ENCODE results near the gene SEPTIN8.
A peak's percentile ranks its signal among the peaks of the same experiment; 100 is the strongest.

The SEPTIN8 gene

DNA sequence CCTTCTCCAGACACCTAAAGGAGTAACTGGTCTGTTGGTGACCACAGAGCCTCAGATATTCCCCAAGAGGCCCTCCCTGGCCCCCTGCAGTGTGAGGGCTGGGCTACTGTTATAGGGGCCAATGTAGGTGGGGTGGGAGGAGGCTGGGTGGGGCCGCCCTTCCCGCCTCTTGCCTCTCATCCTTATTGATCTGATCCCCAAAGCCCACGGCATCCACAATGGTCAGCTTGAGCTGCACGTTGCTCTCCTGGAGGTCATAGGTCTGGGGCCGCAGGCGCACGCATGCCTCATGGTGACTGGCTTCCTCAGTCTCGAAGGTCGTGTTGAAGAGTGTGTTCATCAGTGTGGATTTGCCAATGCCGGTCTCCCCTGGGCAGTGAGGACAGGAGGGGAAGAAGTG lies 13.0 kb downstream of the SEPTIN8 start:
- no peak for DNase-seq

DNA sequence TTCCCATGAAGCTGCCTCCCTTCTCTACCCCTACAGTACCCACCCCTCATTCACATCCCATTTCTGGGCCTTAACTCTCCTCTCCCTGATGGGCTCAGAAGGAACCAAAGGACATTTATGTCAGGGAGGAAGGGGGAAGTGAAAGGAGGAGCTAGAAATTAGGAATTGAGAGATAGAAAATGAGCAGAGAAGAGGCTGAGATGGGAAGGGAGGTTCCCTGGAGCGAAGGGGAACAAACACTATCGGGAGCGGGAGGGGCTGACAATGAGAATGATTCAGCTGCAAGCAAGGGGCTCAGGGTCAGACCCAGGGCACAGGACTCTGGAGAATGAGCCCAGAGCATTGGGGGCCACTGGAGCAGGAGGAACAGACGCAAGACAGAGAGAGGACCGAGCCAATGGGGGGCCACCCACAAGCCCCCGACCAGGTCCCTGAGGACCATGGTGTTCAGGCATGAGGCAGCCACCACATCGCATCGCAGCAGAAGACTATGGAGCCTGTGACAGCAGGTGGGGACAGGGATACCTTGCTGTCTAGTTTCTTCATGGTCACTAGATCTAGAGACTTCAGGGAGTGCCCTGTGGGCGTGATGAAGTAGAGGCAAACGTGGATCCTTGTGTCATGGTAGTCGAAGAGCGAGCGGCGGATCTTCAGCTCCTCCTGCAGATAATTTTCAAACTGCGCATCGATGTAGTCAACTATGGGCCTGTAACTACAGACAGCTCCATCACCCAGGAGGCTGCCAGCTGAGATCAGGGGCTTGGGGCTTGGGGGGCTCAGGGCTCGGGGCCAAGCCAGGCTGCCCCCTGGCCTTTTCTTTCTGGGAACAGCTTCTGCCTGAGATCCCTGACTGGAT lies 13.6 kb downstream of the SEPTIN8 start:
- DNase-seq: no peak

DNA sequence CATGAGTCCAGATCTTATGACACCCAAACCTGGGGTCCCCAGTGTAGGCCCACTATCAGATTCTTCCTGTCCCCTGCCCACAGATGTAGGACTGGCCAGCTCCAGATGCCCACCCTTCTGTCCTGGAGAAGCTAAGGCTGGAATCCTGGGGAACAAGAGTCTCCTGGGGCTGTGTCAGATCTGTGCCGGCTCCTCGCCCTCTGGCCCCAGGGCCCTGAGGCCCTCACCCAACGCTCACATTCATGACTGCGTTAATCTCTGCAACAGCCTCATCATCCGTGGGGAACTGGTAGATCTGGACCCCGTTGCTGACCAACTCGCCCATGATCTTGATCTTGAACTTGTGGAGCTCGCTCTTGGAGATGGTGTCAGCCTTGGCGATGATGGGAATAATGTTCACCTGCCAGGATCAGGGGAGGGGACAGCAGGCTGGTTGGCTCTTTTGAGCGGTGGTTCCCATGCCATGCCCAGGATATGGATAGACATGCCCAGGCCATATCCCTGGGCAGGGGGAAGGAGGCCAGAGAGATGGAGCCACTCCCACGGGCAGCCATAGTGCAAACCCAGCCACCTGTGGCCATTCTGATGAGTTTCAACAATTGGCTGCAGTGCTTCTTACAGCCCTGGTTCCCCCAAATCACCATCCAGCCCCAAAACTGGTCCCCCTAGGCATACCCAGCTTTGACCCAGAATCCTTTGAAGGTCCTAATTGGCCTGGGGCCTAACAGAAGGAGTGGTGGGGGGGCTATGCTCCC lies 14.6 kb downstream of the SEPTIN8 start:
- DNase-seq: no peak

DNA sequence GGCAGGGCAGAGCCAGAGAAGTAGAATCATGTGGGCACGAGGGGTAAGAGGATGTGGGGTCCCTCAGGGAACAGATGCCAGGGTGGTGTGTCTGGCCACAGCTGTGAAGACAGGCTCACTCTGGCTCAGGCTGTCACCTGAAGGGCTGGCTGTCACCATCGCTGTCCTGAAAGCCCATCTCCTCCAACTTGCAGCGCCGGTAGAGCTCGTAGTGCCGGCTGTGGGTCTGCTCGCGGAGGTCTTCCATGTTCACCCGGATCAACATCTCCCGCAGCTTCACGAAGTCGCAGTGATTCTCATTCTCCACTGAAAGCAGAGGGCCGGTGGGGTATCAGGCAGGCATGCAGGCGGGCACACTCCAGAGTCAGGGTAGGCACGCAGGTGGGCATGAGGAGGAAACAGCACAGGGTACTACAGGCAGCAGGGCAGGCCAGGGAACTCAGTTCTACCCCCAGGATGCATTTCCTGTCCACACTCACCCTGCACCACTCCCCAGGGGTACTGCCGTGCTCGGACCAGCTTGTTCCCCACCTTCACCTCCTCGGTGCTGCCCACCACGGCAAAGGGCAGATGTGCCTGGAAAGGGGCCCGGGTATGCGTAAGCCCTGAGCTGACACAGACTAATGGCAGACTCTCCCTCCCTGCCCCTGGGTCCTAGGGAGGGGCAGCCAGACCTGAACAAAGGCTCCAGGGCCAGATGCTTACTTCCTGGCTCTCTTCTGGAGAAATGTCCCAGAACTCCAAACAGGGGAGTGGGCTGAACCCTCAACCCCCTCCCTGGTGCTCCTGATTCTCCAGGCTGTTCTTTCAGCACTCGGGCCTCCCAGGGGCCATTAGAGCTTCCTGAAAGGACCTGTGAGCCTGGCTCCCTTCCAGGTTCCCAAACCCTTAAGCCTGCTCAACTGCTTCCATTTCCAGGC lies 15.5 kb downstream of the SEPTIN8 start:
- DNase-seq: no peak

DNA sequence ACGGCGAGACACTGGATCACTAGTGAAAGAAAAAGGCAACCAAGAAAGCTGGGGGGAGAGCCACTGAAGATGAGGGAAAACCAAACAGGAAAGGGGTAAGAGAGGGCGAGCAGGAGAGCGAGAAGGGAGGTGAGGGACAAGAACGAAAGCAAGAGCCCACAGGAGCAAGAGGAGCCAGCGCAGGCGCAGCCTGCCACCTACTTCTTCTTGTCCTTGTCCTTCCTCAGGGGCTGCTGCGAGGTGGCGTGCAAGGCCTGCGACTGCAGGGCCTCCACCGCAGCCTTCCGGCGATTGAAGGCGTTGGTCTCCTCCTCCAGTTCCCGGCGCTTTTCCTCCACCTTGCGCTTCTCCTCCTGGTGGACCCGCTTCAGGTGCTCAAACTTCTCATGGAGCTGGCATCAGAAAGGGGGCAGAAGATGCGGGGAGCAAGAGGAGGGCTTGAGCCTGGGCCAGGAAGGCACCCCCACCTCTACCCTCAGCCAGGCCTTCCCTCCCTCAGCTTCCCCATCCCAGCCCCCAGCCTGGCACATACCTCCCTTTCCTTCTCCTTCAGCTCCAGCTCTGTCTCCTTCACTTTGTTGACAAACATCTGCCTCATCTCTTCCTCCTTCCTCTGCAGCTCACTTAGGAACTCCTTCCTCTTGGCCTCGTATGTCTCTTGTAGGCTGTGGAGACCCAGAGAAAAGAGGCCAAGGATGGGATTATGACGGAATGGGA lies 16.3 kb downstream of the SEPTIN8 start:
- DNase-seq: no peak

DNA sequence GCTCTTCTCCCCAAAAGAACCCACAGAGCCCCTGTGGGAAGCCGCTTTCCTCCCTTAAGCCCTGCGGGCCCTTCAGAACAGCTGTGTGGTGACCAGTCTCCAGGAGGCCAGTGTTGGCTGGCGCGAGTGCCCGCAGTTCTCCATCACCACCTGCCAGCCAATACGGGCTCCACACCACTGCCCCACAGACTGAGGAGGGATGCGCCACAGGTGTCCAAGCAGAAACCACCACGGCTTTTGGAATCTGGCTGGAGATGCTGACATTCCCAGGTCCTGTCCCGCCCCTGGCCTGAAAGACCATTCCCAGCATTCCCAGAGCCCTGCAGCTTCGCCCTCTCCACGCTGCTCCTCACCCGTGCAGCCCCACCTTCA lies 17.0 kb downstream of the SEPTIN8 start:
- DNase-seq: no peak

DNA sequence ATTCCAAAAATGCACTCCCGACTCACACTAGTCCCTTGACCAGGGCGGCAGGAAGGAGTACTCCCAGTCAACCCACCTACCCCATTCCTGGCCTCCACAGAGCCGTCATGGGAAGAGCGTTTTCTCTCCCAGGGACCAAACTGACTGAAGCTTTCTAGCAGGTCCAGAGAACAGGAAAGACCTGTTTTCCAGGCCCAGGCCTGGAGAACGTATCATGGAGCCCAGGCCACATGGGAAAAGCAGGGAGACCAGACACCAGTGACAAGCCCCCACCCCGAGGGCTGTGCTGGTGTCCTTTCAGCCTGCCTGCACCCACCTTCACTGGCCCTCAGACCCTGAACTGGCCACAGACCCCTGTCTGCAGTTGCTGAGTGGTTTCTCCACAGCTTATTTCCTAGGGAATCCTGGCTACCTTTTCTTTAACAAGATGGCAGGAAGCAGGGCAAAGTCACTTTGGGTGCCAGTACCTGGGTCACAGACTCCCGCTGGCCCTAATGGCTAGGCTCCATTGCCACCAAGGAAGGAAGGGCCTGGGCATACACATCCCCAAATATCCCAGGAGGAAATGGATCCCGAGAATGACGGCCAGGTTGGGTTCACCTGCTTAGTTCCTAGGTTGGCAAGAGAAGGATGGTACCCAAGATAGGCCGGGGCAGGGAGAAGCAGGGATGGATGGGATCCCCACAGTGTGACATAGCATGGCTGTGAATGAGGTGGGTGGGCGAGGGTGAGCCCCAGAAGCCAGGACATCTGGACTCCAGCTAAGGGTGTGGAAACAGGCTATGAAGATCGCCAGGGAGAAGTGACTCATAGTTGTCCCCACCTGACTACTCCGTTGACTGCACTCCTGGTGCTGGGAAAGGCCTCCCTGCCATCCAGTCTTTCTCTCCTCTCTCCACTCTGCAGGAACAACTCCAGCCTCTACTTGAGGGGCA lies 17.7 kb downstream of the SEPTIN8 start:
- DNase-seq: no peak

DNA sequence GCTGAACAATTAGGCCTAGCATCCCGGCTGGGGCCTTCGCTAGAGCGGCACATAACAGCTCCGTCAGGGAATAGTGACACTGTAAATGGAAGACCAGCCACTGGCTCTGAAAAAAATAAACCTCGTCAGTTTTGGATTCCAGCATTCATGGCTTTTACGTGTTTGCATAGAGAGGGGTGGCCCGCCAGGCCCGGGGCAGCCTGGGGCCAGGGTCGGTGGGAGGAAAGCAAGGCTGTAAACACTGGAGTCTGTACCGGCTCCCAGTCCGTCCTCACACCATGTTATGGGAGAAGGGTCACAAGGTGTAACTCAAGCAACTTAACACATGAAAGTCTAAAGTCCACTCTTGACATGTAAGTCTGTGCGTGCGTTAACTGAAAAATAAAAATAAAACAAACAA lies 18.6 kb downstream of the SEPTIN8 start:
- DNase-seq: no peak

DNA sequence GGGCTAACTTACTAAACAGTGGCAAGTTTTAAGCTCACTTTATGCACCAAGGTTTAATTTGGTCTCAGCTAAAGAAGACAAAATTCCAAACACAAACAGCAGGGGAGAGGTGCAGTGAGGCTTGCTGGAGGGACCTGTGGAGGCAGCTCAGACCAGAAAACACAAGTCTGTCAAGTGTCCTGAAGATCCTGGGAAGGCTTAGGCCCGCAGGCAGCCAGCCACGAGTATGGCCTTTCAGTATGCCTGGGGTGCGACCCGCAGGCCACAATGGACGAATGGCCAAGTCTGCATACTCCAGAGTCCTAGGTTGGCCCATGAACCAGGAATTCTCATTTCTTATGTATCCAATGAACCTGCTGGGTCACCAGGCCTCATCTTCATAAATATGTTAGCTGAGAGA lies 20.5 kb downstream of the SEPTIN8 start:
- DNase-seq: no peak

DNA sequence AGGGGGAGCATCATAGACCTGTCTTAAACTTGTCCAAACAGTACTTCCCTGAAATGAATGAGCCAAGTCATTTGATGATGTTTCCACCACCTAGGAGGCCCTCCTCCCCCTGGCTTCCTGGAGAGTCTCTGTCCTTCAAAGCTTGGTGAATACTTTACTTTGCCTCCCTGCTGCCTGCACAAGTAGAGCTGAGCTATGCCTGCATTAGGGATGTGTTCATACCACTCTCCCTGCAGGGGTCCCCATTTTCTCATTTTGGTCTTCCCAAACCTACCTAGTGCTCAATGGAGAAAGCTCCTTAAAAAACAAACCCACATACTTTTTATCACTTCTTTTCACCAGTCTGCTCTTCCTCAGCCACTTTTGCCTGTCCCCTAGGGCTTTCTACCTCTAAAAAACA lies 22.1 kb downstream of the SEPTIN8 start:
- DNase-seq: no peak

DNA sequence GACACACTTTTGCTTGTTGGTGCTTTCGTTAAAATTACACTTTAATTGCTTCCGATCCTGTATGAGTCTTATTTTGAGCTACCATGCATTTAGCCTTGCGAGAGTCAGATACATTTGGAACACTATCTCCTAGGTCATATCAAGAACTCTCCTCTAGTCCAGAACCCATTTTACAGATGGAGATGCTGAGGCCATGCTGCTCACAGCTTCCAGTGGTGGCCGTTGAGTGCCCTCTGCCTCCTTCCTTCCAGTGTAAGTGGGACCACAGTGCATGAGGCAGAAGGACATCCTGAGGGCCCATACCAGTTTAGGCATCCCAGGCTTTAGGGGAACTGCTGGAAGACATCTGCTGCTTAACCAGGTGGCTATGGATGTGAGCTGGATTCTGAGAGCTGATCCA lies 22.9 kb downstream of the SEPTIN8 start:
- no peak for DNase-seq

DNA sequence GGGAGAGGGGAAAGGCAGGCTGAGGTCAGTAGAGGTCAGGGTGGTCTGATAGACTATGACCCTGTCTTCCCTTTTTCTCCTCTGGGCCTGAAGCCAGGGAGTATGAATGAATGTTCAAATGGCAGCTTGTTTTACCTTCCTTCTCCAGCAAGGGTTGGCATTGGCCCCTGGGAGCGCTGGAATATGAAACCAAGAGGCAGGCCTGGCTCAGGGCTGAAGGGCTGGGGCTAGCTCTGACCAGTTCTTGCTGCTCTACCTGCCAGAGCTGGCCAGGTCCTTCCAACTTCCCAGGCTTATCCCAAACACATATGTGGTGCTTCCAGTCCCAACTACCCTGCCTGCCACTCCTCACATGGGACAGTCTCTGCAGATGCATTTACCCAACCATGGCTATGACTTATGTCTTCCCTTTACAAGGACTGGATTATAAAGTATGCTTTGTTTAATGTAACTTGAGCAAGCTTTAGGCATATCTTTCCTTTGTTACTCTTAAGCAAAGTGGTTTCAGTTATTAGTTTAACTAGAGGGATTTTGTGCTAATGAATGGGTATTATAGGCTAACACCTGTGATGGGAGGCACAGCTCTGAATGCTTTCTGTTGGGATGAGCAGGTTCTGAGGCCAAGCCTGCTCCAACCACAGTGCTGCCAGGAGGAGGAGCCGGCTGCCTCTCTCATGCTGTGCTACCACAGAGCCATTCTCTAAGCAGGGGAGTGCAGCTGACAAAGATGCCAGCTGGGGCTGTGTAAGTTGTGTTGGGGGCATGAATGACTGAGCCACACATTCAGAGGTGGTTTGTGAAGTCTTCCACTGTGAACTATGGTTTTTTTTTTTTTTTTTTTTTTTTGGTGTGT lies 23.7 kb downstream of the SEPTIN8 start:
- no peak for DNase-seq

DNA sequence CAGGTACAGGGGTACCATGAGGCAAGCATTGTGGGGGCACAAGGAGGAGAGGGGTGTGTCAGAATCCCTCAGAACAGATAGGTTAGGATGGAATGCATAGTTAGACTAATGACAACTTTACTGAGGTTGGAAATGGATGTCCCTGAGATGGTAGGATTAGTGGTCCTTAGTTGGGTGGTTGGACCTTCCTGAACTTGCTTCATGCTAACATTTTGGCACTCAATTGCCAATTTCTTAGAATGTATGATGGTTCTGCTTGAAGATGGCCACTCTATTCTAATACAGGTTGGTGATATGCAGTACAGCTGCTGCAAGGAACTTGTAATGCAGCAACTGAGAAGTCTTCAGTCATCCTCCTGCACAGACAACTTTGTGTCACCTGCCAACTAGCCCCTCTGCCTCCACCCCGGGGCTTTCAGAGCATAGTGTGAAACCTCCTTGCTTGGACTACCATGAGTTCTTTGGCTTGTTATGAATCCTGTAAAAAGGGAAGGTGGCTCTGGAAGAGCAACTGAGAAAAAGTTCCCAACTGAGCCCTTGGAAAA lies 24.4 kb downstream of the SEPTIN8 start:
- DNase-seq: no peak

DNA sequence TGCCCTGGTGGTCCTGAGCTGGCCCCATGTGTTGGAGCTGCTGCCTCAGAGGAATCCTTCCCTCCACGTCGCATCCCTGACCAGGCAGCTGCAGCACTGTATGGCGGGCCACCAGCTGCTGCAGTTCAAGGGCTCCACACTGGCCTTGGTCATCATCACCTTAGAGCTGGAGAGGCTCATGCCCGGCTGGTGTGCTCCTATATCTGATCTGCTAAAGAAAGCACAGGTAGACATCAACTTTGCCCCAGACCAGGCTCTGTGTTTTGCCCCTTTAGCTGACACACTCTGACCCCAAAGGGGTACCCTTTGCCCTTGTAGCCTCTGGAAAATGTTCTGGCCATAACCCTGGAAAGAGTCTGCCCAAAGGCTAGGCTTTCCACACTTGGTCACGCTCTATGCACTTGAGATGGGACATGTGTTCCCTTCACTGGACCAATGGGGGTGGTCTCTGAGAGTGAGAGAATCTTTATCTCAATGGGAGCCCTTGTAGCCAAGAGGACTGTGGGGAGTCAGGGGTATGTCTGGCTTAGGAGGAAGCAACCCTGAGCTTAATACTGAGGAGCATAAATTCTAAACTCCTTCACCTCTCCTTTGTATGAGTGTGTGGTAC lies 25.0 kb downstream of the SEPTIN8 start:
- no peak for DNase-seq

DNA sequence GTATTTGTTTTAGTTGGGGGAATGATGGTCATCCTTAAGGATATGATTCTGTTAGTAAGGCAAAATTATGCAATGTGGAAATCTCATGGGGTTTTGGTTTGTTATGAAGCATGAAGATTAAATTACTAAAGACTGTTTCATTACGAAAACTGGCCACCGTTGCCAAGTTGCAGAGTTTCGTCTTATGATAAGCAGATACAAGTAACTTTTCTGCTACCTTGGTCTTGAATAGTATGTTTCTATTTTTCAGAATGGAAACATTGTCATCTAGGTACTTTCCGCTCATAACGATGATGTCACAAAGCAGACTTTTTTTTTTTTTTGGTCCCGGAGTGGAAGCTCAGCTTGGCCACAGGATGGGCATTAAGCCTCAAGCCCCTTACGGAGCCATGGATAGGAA lies 25.6 kb downstream of the SEPTIN8 start:
- peak in 1 of 2 donors; percentile 15 for DNase-seq

DNA sequence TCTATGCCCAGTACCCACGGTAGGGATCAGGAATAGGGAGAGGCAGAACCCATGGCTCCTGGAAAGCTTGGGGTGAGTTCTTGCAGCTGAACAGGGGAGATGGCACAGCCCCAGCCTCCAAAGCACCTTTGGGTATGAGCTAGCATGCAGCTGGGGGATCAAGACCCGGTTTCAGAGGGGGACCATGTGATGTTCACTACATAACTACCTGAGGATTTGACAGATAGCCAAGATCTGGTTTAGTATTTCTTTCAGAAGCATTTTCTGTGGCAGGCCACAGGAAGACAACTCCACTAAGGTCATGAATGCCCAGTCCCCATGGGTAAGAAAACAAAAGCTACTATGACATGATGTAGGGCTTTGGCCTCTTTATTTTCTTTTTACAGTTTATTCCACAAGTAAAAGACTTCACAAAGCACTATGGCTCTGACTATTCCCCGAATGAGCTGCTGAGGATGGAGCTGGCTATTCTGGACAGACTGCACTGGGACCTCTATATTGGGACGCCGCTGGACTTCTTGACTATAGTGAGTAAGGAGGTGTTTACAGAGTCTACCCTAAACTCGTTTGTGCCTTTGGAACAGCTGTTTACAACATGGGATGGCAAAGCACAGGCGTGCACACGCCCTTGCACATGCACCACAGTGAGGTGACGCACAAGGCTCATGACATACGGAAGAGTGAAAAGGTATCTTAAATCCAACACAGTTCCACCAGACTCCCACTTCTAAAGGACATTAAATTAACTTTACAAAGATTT lies 26.4 kb downstream of the SEPTIN8 start:
- DNase-seq: no peak

DNA sequence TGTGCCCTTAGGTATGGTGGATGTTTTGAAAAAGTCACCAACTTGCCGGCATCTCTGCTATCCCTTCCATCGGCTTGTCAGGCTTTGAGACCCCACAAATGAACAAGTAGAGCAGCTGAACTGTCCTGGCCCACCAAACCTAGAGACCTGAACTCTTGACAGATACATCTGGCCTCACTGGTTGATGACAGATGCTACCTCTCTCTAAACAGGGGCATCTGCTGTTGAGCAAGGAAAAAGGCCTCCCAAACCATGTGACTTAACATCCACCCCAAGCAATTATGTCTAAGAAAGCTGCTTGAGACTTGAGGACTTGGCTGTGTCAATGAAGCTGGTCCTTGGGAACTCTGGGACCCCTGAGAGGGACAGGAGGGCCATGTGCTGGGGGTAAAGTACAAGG lies 27.5 kb downstream of the SEPTIN8 start:
- no peak for DNase-seq

DNA sequence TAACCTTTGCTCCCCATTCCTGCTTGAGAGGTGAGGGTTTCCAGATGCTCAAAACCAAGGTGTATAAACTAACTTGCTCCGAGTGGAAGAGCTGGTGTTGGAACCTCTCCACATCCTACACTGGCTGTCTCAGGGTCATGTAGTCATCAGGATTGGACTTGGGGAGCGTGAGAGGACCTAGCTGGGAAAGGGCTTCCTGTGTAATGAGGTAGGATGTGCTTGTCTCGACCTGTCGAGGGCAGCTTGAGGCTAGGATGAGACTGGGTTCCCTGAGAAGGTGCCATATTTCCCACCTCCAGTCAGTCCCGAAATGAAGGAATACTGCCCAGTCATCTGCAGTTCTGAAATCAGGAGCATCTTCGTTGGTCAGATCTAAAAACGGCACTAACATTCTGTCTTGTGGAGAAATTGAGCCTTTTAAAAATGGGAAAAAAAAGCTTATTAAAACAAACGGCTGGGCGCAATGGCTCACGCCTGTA lies 28.5 kb downstream of the SEPTIN8 start:
- DNase-seq: no peak
